Endodermal cell (in vitro differentiated cells): ENCODE results near the gene HPD. TPM values are rescaled to one million over a fixed set of nuclear protein-coding genes. Genes with fewer than 3 reads are reported as not detected.

Experiments
- DNase-seq: peaks from one replicate; pipeline ENCODE4 v3.0.0-alpha.2; 2017
- H3K27ac ChIP-seq: 2 replicates; pipeline ENCODE4 v1.5.1; 2013; ENCODE audit warnings: mild to moderate bottlenecking, low read depth, low read length, moderate library complexity
- H3K27me3 ChIP-seq: 2 replicates; pipeline ENCODE4 v1.6.1; 2013; ENCODE audit warnings: mild to moderate bottlenecking, low read length, moderate library complexity; ENCODE audit not compliant: insufficient read depth, control insufficient read depth, poor library complexity, severe bottlenecking
- H3K36me3 ChIP-seq: 2 replicates; pipeline ENCODE4 v1.7.0; 2013; ENCODE audit warnings: mild to moderate bottlenecking, low read length, moderate library complexity; ENCODE audit not compliant: control insufficient read depth, insufficient read depth
- H3K4me1 ChIP-seq: one replicate; pipeline ENCODE4 v1.7.0; 2013; ENCODE audit warnings: low read length; ENCODE audit not compliant: control insufficient read depth, insufficient read depth
- H3K4me3 ChIP-seq: 2 replicates; pipeline ENCODE4 v1.5.1; 2013; ENCODE audit warnings: mild to moderate bottlenecking, low read length, moderate library complexity
- H3K9ac ChIP-seq: 2 replicates; pipeline ENCODE4 v1.6.1; 2013; ENCODE audit warnings: mild to moderate bottlenecking, low read length, moderate library complexity; ENCODE audit not compliant: poor library complexity, severe bottlenecking; ENCODE audit errors: extremely low read depth
- H3K9me3 ChIP-seq: 2 replicates; pipeline ENCODE4 v1.6.1; 2013; ENCODE audit warnings: mild to moderate bottlenecking, low read length, moderate library complexity; ENCODE audit not compliant: control insufficient read depth
- H3K27ac Mint-ChIP-seq: 2 replicates; pipeline ENCODE4 v1.8.0; 2020; ENCODE audit warnings: mixed read lengths
- H3K27me3 Mint-ChIP-seq: 2 replicates; pipeline ENCODE4 v1.8.0; 2021; ENCODE audit warnings: mild to moderate bottlenecking, mixed read lengths; ENCODE audit not compliant: insufficient read depth
- H3K36me3 Mint-ChIP-seq: 2 replicates; pipeline ENCODE4 v1.8.0; 2020; ENCODE audit warnings: low read depth, mixed read lengths
- H3K4me1 Mint-ChIP-seq: 2 replicates; pipeline ENCODE4 v1.8.0; 2020; ENCODE audit warnings: mixed read lengths
- H3K4me3 Mint-ChIP-seq: 2 replicates; pipeline ENCODE4 v1.8.0; 2020; ENCODE audit warnings: mild to moderate bottlenecking, moderate library complexity, mixed read lengths
- H3K9me3 Mint-ChIP-seq: 2 replicates; pipeline ENCODE4 v1.8.0; 2020; ENCODE audit warnings: mild to moderate bottlenecking, mixed read lengths
- CTCF ChIP-seq: fragments of 200-600 bp; sonication (generic); conservative IDR thresholded peaks from 2 replicates; pipeline ENCODE4 v1.5.0; 2021; ENCODE audit warnings: antibody characterized with exemption, mild to moderate bottlenecking
- WGBS, 2 experiments: methylation state at CpG; one replicate each; pipeline versions ENCODE4 v1.1.5 to v1.1.7; 2013; ENCODE audit warnings: missing lambda C conversion rate in 2 of 2, mixed read lengths in 1 of 2; ENCODE audit not compliant: insufficient coverage in 1 of 2, insufficient read length in 1 of 2; 5-methylcytosine and 5-hydroxymethylcytosine counted together
- total RNA-seq, 2 donors: library from RNA; stranded (reverse); fragmentation: NEBNext Ultra II Directional in 1 of 2; extraction: Animal tissue kit (Norgen Biotek cat#: 25700) in 1 of 2; gene quantifications; 2 replicates in 1 of 2; 3 replicates in 1 of 2; pipeline ENCODE4 v1.2.1, GENCODE V29; 2021

Gene HPD
- total RNA-seq, 2 donors from 2014 or later: 0.55 to 0.71 TPM

- Histone ChIP-seq H3K27ac (no peak overlapping the region), H3K36me3 (peaks cover 80% of the 10 kb centered on the region), H3K4me1 (no peaks in the 10 kb centered on the region), H3K27me3 (no peaks in the 10 kb centered on the region), H3K9ac (no peak overlapping the region), H3K4me3 (no peak overlapping the region), H3K9me3 (no peaks in the 10 kb centered on the region)
- no peaks in the 10 kb centered on the region for H3K4me1 Mint-ChIP-seq
- no peaks in the 10 kb centered on the region for H3K27me3 Mint-ChIP-seq
- DNase-seq: peak; percentile 74
- no peaks in the 10 kb centered on the region for H3K9me3 Mint-ChIP-seq
- peak; percentile 55 for TF ChIP-seq CTCF
- H3K27ac Mint-ChIP-seq: no peak overlapping the region
- H3K36me3 Mint-ChIP-seq: peaks cover 67% of the 10 kb centered on the region
- H3K4me3 Mint-ChIP-seq: no peak overlapping the region
- 91% methylated on average over 16 to 30 of the region's 36 CpGs for WGBS, 2 experiments
Measured at GRCh38 chr12:121823101-121823726, 35.4 kb downstream of the HPD start.

GRCh38 chr12:121822393-121823100 lies 36.1 kb downstream of the HPD start:
- Histone ChIP-seq H3K9me3 (no peaks in the 10 kb centered on the region), H3K4me3 (no peak overlapping the region), H3K4me1 (no peaks in the 10 kb centered on the region), H3K36me3 (peaks cover 80% of the 10 kb centered on the region), H3K27me3 (no peaks in the 10 kb centered on the region), H3K9ac (no peak overlapping the region), H3K27ac (no peak overlapping the region)
- no peak for TF ChIP-seq CTCF
- WGBS, 2 experiments: 94 to 95% methylated on average over 9 to 39 of the region's 39 CpGs
- no peaks in the 10 kb centered on the region for H3K9me3 Mint-ChIP-seq
- DNase-seq: no peak
- H3K4me3 Mint-ChIP-seq: no peak overlapping the region
- no peaks in the 10 kb centered on the region for H3K4me1 Mint-ChIP-seq
- no peak overlapping the region for H3K27ac Mint-ChIP-seq
- H3K36me3 Mint-ChIP-seq: peaks cover 70% of the 10 kb centered on the region
- no peaks in the 10 kb centered on the region for H3K27me3 Mint-ChIP-seq

GRCh38 chr12:121820056-121820455 lies 38.6 kb downstream of the HPD start:
- DNase-seq: no peak
- no peaks in the 10 kb centered on the region for H3K27me3 ChIP-seq
- no peak overlapping the region for H3K4me3 ChIP-seq
- no peak for TF ChIP-seq CTCF
- H3K4me1 ChIP-seq: no peaks in the 10 kb centered on the region
- no peaks in the 10 kb centered on the region for H3K4me1 Mint-ChIP-seq
- H3K9me3 ChIP-seq: no peaks in the 10 kb centered on the region
- WGBS, 2 experiments: 95% methylated on average over 4 to 7 of the region's 7 CpGs
- no peak overlapping the region for H3K27ac Mint-ChIP-seq
- no peak overlapping the region for H3K9ac ChIP-seq
- no peaks in the 10 kb centered on the region for H3K9me3 Mint-ChIP-seq
- H3K27me3 Mint-ChIP-seq: no peaks in the 10 kb centered on the region
- peaks cover 66% of the 10 kb centered on the region for H3K36me3 Mint-ChIP-seq
- H3K36me3 ChIP-seq: peaks cover 82% of the 10 kb centered on the region
- no peak overlapping the region for H3K4me3 Mint-ChIP-seq
- no peak overlapping the region for H3K27ac ChIP-seq
